Fibroblast of villous mesenchyme (primary cell): Measurements from ENCODE around the gene ABCC10. TPM values are rescaled to one million over a fixed set of nuclear protein-coding genes. Genes with fewer than 3 reads are reported as not detected.

Experiments
- DNase-seq: peaks from one replicate; pipeline ENCODE4 v3.0.0-alpha.2; 2010; ENCODE audit warnings: low read depth
- H3K4me3 ChIP-seq: 2 replicates; pipeline ENCODE4 v1.5.1; 2011; ENCODE audit warnings: low read depth, mild to moderate bottlenecking, low read length
- CTCF ChIP-seq: IDR thresholded peaks from 2 replicates; pipeline ENCODE4 v1.5.1; 2012; ENCODE audit warnings: low read depth, mild to moderate bottlenecking, low read length; ENCODE audit not compliant: insufficient read depth
- total RNA-seq: library from RNA; depleted of rRNA; stranded (reverse); fragments of >200 nt; gene quantifications from 2 replicates; pipeline ENCODE4 v1.2.3, GENCODE V29; 2012

ABCC10 gene
- total RNA-seq, 1 donor, result 31.1 TPM

- no peak overlapping the region for H3K4me3 ChIP-seq
- TF ChIP-seq CTCF, result no peak
- no peak for DNase-seq
These were observed 7.6 kb downstream of the ABCC10 start for GRCh38 chr6:43434943-43435342.

- TF ChIP-seq CTCF, result no peak
- no peak for DNase-seq
- no peak overlapping the region for H3K4me3 ChIP-seq
These were observed 8.5 kb downstream of the ABCC10 start for GRCh38 chr6:43435682-43436437.

- peak; percentile 80 for DNase-seq
- H3K4me3 ChIP-seq, result no peak overlapping the region
- no peak for TF ChIP-seq CTCF
These were observed 9.4 kb downstream of the ABCC10 start for GRCh38 chr6:43436577-43437282.

- DNase-seq, result no peak
- no peak for TF ChIP-seq CTCF
- no peak overlapping the region for H3K4me3 ChIP-seq
These were observed 10.4 kb downstream of the ABCC10 start for GRCh38 chr6:43437700-43438099.

GRCh38 chr6:43442935-43443334 lies 15.6 kb downstream of the ABCC10 start:
- TF ChIP-seq CTCF, result no peak
- no peak for DNase-seq
- no peak overlapping the region for H3K4me3 ChIP-seq

GRCh38 chr6:43444036-43444435 lies 16.7 kb downstream of the ABCC10 start:
- no peak overlapping the region for H3K4me3 ChIP-seq
- TF ChIP-seq CTCF, result no peak
- DNase-seq, result peak; percentile 30
